GM23338 (cell line): ENCODE results near the gene LINGO1. TPM values are rescaled to one million over a fixed set of nuclear protein-coding genes. Genes with fewer than 3 reads are reported as not detected.

Source experiments
- ATAC-seq: fragments of 200-7000 bp; cut with Tn5 transposase; 3 replicates; pipeline ENCODE4 v1.9.1; 2020
- DNase-seq: peaks from one replicate; pipeline ENCODE4 v3.0.0-alpha.2; 2015; ENCODE audit warnings: low spot score
- H2AFZ ChIP-seq: fragments of 200-600 bp; sonication (generic); 2 replicates; pipeline ENCODE4 v1.8.0; 2016; ENCODE audit warnings: antibody characterized with exemption, mild to moderate bottlenecking, moderate library complexity
- H3F3A ChIP-seq: fragments of 200-600 bp; sonication (generic); replicated peaks from 2 replicates; pipeline ENCODE4 v1.8.0; 2017; ENCODE audit warnings: antibody characterized with exemption, mixed run types, low read depth
- H3K27ac ChIP-seq: fragments of 200-600 bp; sonication (generic); 2 replicates; pipeline ENCODE4 v1.6.1; 2016; ENCODE audit warnings: low read depth
- H3K27me3 ChIP-seq: fragments of 200-600 bp; sonication (generic); 2 replicates; pipeline ENCODE4 v1.8.0; 2016; ENCODE audit warnings: mild to moderate bottlenecking, mixed run types, moderate library complexity; ENCODE audit not compliant: insufficient read depth
- H3K36me3 ChIP-seq: fragments of 200-600 bp; sonication (generic); 2 replicates; pipeline ENCODE4 v1.8.0; 2016; ENCODE audit warnings: mild to moderate bottlenecking; ENCODE audit not compliant: insufficient read depth
- H3K4me1 ChIP-seq: fragments of 200-600 bp; sonication (generic); 2 replicates; pipeline ENCODE4 v1.8.0; 2016; ENCODE audit warnings: mild to moderate bottlenecking, moderate library complexity; ENCODE audit not compliant: insufficient read depth
- H3K4me2 ChIP-seq: fragments of 200-600 bp; sonication (generic); 2 replicates; pipeline ENCODE4 v1.7.1; 2017; ENCODE audit warnings: mixed run types
- H3K4me3 ChIP-seq: fragments of 200-600 bp; sonication (generic); 2 replicates; pipeline ENCODE4 v1.6.1; 2016; ENCODE audit warnings: mixed run types
- H3K79me2 ChIP-seq: fragments of 200-600 bp; sonication (generic); replicated peaks from 2 replicates; pipeline ENCODE4 v1.8.0; 2017; ENCODE audit warnings: mild to moderate bottlenecking; ENCODE audit not compliant: insufficient read depth
- H3K9me2 ChIP-seq: fragments of 200-600 bp; sonication (generic); 2 replicates; pipeline ENCODE4 v1.8.0; 2017; ENCODE audit not compliant: insufficient read depth
- H4K20me1 ChIP-seq: fragments of 200-600 bp; sonication (generic); replicated peaks from 2 replicates; pipeline ENCODE4 v1.8.0; 2017; ENCODE audit warnings: mild to moderate bottlenecking; ENCODE audit not compliant: insufficient read depth
- H3K27ac Mint-ChIP-seq: 2 replicates; pipeline ENCODE4 v1.8.0; 2020; ENCODE audit warnings: inconsistent platforms, mild to moderate bottlenecking, moderate library complexity, mixed read lengths
- H3K27me3 Mint-ChIP-seq: 3 replicates; pipeline ENCODE4 v1.8.0; 2022; ENCODE audit warnings: low read depth, mild to moderate bottlenecking, moderate library complexity, mixed read lengths, inconsistent platforms; ENCODE audit not compliant: insufficient read depth, poor library complexity
- H3K36me3 Mint-ChIP-seq: 3 replicates; pipeline ENCODE4 v1.8.0; 2021; ENCODE audit warnings: low read depth, mild to moderate bottlenecking, inconsistent platforms, moderate library complexity, mixed read lengths
- H3K4me1 Mint-ChIP-seq: 3 replicates; pipeline ENCODE4 v1.8.0; 2020; ENCODE audit warnings: mild to moderate bottlenecking, inconsistent platforms, mixed read lengths
- H3K4me3 Mint-ChIP-seq: 3 replicates; pipeline ENCODE4 v1.8.0; 2021; ENCODE audit warnings: moderate library complexity, mild to moderate bottlenecking, inconsistent platforms, mixed read lengths
- H3K9me3 Mint-ChIP-seq: 3 replicates; pipeline ENCODE4 v1.8.0; 2020; ENCODE audit warnings: moderate library complexity, mild to moderate bottlenecking, inconsistent platforms, mixed read lengths
- CREB1 ChIP-seq: fragments of 250-450 bp; sonication (Bioruptor Pico); IDR thresholded peaks from 2 replicates; pipeline ENCODE4 v1.5.0; 2020; ENCODE audit warnings: low read depth, mild to moderate bottlenecking, moderate library complexity
- CTCF ChIP-seq, 2 experiments: fragments of 200-600 bp in 1 of 2; sonication (generic) in 1 of 2; conservative IDR thresholded peaks; 2 replicates each; pipeline versions ENCODE4 v1.5.1 to v1.6.1; 2016 to 2017; ENCODE audit warnings: antibody characterized with exemption in 2 of 2, low read depth in 2 of 2, mild to moderate bottlenecking in 2 of 2, moderate library complexity in 1 of 2
- ETS1 ChIP-seq: IDR thresholded peaks from 2 replicates; pipeline ENCODE4 v1.6.1; 2016; ENCODE audit warnings: antibody characterized with exemption
- EZH2 ChIP-seq: fragments of 200-600 bp; sonication (generic); IDR thresholded peaks from one replicate; pipeline ENCODE4 v1.8.0; 2017; ENCODE audit warnings: antibody characterized with exemption, mild to moderate bottlenecking, low read depth; ENCODE audit not compliant: unreplicated experiment
- EZH2phosphoT487 ChIP-seq: fragments of 200-600 bp; sonication (generic); IDR thresholded peaks from one replicate; pipeline ENCODE4 v1.8.1; 2018; ENCODE audit warnings: antibody characterized with exemption; ENCODE audit not compliant: unreplicated experiment
- JUNB ChIP-seq: IDR thresholded peaks from one replicate; pipeline ENCODE4 v1.6.1; 2016; ENCODE audit warnings: antibody characterized with exemption; ENCODE audit not compliant: unreplicated experiment
- NANOG ChIP-seq: IDR thresholded peaks from 2 replicates; pipeline ENCODE4 v1.6.1; 2016; ENCODE audit warnings: antibody characterized with exemption, borderline replicate concordance
- POLR2AphosphoS5 ChIP-seq: IDR thresholded peaks from 2 replicates; pipeline ENCODE4 v1.6.1; 2016; ENCODE audit warnings: antibody characterized with exemption, low read depth
- REST ChIP-seq: IDR thresholded peaks from one replicate; pipeline ENCODE4 v1.6.1; 2018; ENCODE audit warnings: antibody characterized with exemption; ENCODE audit not compliant: unreplicated experiment
- ZNF114 ChIP-seq: fragments of 250-450 bp; sonication (Bioruptor Pico); IDR thresholded peaks from 2 replicates; pipeline ENCODE4 v1.5.0; 2020; ENCODE audit warnings: mild to moderate bottlenecking, moderate library complexity
- ZNF331 ChIP-seq: fragments of 250-450 bp; sonication (Bioruptor Pico); IDR thresholded peaks from 2 replicates; pipeline ENCODE4 v1.5.0; 2020; ENCODE audit warnings: low read depth, mild to moderate bottlenecking, moderate library complexity
- polyA plus RNA-seq: library from polyadenylated mRNA; unstranded; fragments of >200 nt; fragmentation: Nextera tagmentation; extraction: Ambion mirVana; gene quantifications from 2 replicates; pipeline ENCODE4 v1.2.1, GENCODE V29; 2016
- total RNA-seq: library from RNA; depleted of rRNA; stranded (reverse); fragments of >200 nt; shearing (Covaris generic); gene quantifications from 2 replicates; pipeline ENCODE4 v1.2.3, GENCODE V29; 2014

Gene LINGO1
- total and polyA plus RNA-seq, 2 experiments from 2014 or later = 16.9 to 63.1 TPM

GRCh38 chr15:77641999-77642398 is 9.3 kb upstream of the LINGO1 start:
- Mint-ChIP-seq H3K9me3 (no peaks in the 10 kb centered on the region), H3K27me3 (peaks cover 1% of the 10 kb centered on the region), H3K4me1 (peaks cover 26% of the 10 kb centered on the region), H3K36me3 (no peaks in the 10 kb centered on the region), H3K27ac (no peak overlapping the region), H3K4me3 (no peak overlapping the region)
- ATAC-seq (no peak), DNase-seq (no peak)
- no peaks in the 10 kb centered on the region for H3K27me3 ChIP-seq
- H3K9me2 ChIP-seq = no peaks in the 10 kb centered on the region
- H3F3A ChIP-seq = no peaks in the 10 kb centered on the region
- TF ChIP-seq CTCF (conservative IDR thresholded peaks at IDR 0.05; ENCODE audit: low read depth in 2 of 2) = no peak
- TF ChIP-seq ZNF114 (CRISPR knock-in tag) = no peak
- no peak for TF ChIP-seq EZH2
- TF ChIP-seq ETS1 = no peak
- no peak overlapping the region for H3K4me3 ChIP-seq
- H2AFZ ChIP-seq = no peak overlapping the region
- H3K79me2 ChIP-seq = no peaks in the 10 kb centered on the region
- H3K27ac ChIP-seq = no peak overlapping the region
- no peak overlapping the region for H3K4me2 ChIP-seq
- no peaks in the 10 kb centered on the region for H3K36me3 ChIP-seq
- H4K20me1 ChIP-seq = no peaks in the 10 kb centered on the region
- H3K4me1 ChIP-seq = no peaks in the 10 kb centered on the region

GRCh38 chr15:77640615-77641014 is 7.9 kb upstream of the LINGO1 start:
- no peaks in the 10 kb centered on the region for H3F3A ChIP-seq
- H3K4me1 ChIP-seq = peaks cover 5% of the 10 kb centered on the region
- Mint-ChIP-seq H3K9me3 (no peaks in the 10 kb centered on the region), H3K27me3 (peaks cover 6% of the 10 kb centered on the region), H3K4me3 (no peak overlapping the region), H3K36me3 (no peaks in the 10 kb centered on the region), H3K27ac (no peak overlapping the region), H3K4me1 (peaks cover 33% of the 10 kb centered on the region)
- H3K27ac ChIP-seq = no peak overlapping the region
- no peak overlapping the region for H2AFZ ChIP-seq
- H3K27me3 ChIP-seq = no peaks in the 10 kb centered on the region
- no peaks in the 10 kb centered on the region for H4K20me1 ChIP-seq
- no peak overlapping the region for H3K4me3 ChIP-seq
- no peak overlapping the region for H3K4me2 ChIP-seq
- H3K36me3 ChIP-seq = no peaks in the 10 kb centered on the region
- no peaks in the 10 kb centered on the region for H3K9me2 ChIP-seq
- no peaks in the 10 kb centered on the region for H3K79me2 ChIP-seq
- no peak for DNase-seq
- ATAC-seq = no peak
- TF ChIP-seq NANOG = no peak
- TF ChIP-seq ETS1 = no peak
- no peak for TF ChIP-seq CREB1 (CRISPR knock-in tag)
- no peak for TF ChIP-seq REST
- TF ChIP-seq EZH2phosphoT487 = no peak
- no peak for TF ChIP-seq POLR2AphosphoS5
- no peak for TF ChIP-seq ZNF331
- TF ChIP-seq JUNB = no peak
- TF ChIP-seq EZH2 = no peak
